ENCODE results near the gene SH2D3C.
"Not testable (repeated sequence)": the region's sequence is repeated elsewhere in the genome, so short reads cannot be mapped to it uniquely, and the experiment has no call there.

The SH2D3C gene

DNA sequence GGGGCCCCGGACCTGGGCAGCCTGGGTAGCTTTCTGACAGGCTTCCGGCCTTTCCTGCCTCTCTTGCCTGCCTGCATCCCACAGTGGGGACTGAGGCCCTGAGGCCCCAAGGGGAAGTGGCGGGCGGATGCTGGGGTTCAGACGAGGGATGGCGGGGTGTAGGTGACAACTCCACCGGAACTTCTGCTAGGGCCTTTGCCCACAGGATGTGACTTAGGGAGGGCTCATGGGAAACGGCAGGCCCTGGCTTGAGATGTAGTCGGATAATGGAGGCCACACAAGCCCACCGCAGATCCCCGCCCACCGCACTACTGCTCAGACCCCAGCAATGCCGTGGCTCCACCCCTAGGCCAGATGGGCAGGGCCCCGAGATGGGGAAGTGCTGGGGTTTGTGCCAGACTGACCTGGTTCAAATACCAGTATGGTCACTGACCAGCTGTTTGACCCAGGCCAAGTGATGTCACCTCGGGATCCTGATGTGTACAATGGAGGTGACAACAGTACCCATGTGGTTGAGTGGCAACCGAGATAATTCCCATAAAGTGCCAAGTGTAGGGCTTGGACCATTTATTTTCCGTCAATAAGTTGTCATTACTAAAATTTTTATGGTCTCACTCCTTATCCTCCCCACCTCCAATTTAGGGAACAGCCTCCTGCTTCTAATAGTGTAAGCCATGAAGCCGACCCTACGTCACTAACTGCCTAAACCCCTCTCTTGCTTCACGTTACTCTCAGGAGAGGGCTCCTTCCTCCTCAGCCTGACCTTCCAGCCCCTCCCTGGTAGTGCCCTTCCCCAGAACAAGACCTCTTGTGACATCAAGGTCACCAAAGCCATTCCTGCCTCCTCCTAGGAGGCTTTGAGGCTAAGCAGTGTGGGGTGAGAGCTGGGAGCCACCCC is 4.9 kb upstream of the SH2D3C start:
- no peak for DNase-seq (ENCODE audit: low read depth)

DNA sequence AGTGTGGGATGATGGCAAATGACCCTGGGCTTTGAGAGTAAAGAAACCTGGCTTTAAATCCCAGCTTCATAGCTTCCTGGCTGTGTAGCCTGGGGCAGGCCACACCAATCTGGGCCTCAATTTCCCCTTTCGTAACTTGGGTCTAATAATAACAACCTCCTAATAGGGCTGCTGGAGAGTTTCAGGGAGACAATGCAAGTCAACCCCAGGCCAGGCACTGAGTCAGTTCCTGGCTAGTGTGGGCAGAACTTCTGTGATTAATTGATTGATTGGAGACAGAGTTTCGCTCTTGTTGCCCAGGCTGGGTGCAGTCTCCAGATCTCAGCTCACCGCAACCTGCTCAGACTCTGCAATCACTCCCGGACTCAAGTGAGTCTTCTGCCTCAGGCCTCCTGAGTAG is 3.3 kb upstream of the SH2D3C start:
- DNase-seq (ENCODE audit: low read depth), result no peak

DNA sequence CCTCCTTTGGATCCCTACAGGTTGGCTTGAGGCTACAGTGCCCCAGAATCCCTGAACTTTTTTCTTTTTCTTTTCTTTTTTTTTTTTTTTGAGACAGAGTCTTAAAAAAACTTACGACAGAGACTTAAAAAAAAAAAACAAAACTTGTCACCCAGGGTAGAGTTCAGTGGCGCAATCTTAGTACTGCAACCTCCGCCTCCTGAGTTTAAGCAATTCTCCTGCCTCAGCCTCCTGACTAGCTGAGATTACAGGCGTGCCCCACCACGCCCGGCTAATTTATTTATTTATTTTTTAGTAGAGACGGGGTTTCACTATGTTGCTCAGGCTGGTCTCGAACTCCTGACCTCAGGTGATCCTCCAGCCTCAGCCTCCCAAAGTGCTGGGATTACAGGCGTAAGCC is 2.4 kb upstream of the SH2D3C start:
- DNase-seq (ENCODE audit: low read depth), result not testable (repeated sequence)

DNA sequence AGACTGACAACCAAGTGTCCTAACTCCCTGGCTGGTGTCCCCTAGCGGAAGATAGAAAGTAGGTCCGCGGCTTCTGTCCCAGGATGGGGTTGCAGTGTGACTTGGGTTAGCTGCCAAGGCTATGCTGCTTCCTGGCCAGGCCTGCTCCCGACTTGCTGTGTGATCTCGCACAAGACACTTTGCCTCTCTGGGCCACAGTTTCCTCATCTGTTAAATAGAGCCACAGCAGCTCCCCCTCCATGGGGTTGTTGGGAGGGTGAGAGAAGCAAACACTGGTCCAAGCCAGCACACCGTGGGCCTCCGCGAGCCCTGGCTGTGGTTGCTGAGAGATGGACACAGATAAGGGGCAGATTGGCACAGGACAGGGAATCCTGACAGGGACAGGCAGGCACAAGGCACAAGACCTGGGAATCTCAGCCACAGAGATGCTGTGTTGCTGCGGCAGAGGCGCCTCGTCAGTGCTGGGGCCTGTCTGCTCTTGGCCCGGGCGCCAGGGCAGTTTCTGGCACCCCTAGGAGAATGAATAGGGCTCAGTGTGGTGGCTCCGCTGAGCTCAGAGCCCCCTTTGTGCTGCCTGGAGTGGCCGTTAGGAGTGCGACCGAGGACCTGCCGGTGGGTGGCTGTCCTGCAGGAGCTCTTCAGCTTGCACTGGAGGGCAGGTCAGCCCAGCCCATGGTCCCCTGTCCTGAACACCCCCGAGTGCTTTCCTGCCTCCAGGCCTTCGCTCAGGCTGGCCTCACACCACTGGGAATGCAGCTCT is 1.8 kb upstream of the SH2D3C start:
- no peak for DNase-seq (ENCODE audit: low read depth)

DNA sequence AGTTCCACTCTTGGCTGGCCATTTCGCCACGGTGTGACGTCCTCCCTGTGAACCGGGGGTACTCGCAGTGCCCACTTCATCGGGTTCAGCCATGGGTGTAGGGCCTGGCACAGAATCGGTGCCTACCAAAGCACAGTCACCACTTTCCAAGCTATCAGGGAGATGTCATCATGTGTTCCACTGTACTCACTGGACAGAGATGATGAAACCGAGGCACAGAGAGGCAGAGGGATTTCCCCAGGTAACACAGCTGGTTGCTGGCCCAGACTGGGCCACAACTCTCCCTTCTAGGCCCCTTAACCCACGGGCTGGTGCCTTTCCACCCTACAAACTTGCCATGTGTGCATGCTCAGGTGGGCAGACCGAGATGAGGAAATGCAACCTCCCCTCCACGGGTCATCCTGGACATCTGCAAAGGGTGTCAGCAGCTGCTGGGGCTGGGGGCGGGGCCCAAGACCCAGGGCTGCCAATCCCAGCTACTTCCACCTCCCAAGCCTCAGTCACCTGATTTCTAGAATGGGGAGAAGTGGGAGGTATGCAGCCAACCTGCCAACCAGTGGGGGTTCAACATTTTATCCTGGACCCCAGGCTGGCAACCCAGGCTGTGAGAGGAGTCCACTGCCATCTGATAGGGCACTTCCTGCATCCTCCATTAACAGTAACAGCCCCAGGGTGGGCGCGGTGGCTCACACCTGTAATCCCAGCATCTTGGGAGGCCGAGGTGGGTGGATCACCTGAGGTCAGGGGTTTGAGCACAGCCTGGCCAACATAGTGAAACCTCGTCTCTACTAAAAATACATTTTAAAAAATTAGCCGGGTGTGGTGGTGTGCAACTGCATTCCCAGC is 893 bp upstream of the SH2D3C start:
- no peak for DNase-seq (ENCODE audit: low read depth)

DNA sequence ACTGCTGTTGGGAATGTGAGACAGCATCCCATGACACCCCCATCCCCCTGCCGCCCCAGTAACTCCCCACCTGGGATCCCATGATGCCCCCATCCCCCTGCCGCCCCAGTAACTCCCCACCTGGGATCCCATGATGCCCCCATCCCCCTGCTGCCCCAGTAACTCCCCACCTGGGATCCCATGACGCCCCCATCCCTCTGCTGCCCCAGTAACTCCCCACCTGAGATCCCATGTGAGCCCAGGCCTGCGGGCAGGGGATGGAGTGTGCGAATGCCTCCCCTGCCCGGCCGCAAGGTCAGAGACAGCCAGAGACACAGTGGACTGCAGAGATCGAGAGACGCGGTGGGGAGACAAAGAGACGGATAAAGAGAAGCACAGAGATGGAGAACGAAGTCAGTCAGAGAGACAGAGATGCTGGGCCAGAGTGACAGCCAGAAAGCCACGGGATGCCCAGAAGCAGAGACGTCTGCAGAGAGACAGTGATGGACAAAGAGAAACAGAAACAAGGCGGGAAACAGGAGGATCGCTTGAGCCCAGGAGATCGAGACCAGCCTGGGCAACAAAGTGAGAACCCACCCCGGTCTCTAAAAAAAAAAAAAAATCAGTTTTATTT is 992 bp downstream of the SH2D3C start:
- no peak for DNase-seq (ENCODE audit: low read depth)

DNA sequence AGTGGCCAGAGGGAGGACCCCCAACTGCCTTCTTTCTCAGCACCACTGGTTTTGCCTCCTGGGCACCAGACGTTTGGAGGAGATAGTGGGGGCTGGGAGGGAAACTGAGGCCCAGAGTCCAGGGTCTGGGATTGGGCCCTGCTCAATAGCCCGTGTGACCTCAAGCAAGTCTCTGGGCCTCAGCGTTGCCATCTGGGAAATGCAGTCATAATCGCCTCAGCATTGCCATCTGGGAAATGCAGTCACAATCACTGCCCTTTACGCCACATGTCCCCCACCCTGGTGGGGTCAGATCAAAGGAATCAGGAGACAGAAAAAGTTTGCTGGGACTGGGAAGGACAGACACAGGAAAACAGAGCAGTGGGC is 1.6 kb downstream of the SH2D3C start:
- DNase-seq (ENCODE audit: low read depth), result no peak

DNA sequence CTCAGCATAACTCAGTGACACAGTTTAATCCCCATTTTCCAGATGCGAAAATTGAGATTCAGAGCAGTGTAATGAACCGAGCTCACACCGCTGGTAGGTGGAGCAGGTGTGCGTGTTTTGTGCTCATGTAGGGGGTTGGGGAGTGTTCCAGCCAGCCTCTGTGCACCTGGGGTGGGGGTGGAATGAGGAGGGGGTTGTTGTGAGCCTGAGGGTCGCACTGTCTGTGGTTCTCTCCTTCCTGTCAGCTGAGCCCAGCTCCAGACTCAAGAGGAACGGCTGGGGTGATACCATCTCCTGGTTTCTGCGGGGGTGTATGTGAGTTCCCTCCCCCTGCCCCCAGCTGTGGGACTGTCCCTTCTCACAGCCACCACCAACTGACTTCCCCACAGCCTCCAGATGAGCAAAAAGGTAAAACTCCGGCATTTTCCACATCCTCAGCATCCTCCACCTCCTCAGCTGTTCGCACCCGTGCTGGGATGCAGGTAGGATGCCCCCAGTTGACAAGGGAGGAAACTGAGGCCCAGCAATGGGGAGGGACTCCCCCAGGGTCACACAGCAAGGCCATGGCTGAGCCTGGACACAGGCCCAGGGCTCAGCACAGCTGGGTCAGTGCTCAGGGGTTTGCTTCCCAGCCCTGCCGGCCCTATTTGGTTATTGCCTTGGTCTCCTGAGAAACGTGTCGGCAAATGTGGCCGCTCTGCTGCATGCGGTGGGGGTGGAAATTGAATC is 2.1 kb downstream of the SH2D3C start:
- no peak for DNase-seq (ENCODE audit: low read depth)

DNA sequence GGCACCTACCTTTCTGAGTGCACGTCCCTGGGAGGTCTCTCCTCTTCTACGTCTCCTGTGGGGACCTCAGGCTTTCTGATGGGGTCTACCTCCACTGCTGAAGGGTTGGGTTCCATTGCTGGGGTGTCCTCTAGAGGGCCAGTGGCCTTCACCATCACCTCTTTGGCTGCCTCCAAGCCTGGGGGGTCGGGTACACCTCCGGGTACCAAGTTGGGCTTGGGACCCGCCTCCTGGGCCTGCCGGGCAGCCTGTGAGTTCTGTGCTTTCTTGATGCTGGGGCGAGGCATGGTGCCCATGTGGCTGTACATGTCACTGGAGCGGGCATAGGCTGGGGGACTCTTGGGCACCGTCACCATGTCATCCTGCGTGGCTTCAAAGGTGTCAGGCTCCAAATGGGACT is 4.5 kb downstream of the SH2D3C start:
- DNase-seq (ENCODE audit: low read depth), result no peak

DNA sequence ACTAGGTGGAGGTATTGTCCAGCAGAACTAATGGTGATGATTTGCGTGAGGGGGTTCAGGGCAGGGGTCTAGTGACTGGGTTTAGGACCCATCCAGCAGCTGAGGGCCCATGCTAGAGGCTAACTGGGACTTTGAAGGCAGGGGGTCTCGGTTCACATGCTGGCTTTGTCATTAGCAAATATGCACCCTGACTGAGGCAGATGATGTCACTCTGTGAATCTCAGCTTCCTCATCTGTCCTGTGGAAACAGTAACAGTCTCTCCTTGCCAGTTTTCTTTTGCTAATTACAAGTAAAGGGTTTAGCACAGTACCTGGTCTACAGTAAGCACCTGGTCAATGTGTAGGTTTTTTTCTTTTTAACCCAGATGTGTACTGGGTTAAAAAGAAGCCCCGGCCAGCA is 5.2 kb downstream of the SH2D3C start:
- no peak for DNase-seq (ENCODE audit: low read depth)

DNA sequence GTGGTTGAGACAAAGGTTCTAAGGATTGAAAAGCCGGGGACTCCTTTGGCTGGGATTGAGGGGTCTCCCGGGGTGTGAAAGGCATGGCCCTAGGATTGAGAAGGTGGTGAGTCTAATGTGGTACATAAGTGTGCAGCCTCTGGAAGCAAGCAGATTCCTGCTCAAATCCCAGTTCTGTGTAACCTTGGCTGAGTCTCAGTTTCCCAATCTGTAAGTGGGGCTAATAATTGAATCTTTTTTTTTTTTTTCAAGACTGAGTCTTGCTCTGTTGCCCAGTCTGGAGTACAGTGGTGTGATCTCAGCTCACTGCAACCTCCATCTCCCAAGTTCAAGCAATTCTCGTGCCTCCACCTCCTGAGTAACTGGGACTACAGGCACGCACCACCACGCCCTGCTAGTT is 5.9 kb downstream of the SH2D3C start:
- no peak for DNase-seq (ENCODE audit: low read depth)

DNA sequence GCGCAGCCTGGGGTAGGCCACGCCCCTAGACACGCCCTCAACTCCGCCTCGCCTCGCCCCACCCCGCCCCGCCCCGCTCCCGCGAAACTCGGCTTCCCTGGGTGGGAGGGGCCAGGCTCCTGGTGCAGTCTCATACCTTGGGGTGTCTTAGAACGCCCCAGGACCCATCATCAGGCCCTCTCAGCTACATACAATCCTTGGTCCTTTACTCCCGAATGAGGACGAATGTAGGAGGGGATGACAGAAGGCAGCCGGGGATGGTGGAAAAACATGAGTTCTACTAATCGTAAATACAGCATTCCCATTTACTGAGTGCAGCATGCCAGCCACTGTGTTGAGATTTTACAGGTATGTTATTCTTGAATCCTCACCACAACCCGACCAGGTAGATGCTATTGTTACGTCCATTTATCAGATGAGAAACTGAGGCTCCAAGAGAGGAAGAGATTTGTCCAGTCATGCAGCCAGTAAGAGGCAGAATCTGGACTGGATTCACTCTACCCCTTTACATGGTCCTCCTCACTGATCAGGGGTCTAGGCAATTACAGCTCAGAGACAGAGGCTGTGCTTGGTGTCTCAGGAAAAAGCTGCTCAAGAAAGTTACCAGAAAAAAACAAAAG is 6.8 kb downstream of the SH2D3C start:
- no peak for DNase-seq (ENCODE audit: low read depth)

DNA sequence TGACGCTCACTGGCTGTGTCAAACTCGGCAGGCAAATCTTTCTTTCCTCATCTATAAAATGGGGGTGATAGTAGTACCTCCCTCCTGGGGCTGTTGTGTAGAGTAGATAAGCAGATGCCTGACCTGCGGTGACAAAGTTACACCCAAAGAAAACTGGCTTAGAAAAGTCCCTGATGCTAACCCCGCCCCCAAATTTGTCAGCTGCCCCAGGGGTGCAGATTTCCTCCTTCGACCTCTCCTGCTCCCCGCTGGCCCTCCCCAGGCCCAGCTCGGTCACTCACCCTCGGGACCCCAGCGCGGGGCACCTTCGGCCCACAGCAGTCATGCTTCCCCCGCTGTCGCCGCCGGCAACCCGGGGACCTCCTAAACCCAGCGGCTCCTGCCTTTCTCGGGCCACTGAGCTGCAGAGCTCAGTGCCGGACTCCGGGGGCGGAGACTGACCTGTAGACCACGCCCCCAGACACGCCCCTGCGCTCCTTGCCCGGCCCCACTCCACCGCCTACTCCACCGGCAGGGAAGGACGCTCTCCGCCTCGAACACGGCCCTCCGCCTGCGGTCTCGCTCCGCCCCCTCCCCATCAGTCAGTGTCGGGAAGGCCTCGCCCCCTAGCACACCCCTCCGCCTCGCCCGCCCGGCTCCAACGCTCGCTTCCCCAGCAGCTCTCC is 7.4 kb downstream of the SH2D3C start:
- DNase-seq (ENCODE audit: low read depth), result peak; percentile 79

DNA sequence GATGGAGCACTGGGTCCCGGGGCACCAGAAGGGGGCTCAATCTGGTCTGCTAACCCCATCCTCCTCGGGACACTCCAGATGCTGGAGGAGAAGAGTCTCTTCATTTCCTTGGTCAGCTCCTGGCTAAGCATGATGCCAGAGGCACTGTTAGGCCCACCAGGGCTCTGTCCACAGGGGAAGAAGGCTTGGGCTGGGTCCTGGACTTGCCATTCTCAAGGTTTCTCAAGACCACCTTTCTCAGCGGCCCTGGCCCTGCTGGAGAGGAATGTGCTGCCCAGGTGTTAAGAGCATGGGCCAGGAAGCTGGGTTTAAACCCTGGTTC is 7.9 kb downstream of the SH2D3C start:
- DNase-seq (ENCODE audit: low read depth), result no peak

DNA sequence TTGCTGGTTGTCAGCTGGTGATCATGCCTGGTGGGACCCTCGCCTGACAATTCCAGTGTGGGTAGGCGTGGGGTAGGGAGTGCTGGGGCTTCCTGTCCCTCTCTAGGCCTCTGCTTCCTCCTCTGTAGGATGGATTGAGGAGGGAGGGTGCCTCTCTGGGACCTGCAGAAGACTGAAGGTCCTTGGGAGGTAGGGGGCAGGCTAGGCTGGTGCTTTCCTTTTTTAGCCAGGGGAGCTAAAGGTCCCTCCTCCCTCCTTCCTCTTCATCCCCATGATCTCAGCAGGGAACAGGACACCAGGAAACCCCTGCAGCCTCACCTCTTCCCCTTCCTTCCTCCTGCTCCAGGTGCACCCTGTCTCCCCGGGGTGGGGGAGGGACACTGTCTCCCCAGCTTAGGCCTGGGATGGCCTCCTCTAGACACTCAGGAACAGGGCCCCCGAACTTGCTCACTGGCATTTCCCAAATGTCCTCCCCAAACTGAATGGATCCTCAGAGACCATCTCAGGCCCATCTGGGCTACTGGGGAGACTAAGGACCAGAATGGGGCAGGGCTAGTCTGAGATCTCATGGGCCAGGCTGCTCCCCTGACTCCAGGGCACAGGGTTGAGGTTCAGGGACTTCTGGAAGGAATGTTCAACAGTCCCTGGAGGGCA is 8.4 kb downstream of the SH2D3C start:
- no peak for DNase-seq (ENCODE audit: low read depth)

DNA sequence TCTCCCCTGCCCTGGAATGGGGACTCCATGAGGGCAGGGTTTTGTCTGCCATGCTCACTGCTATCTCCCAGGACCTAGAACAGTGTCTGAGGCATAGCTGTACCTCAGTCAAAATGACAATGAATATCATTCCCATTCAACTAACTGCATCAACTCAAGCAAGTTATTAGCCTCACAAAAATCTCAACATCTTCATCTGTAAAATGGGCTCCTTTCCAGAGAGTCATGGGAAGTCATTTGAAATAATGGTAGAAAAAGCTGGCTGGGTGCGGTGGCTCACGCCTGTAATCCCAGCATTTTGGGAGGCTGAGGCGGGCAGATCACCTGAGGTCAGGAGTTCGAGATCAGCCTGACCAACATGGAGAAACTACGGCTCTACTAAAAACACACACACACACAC is 9.4 kb downstream of the SH2D3C start:
- DNase-seq (ENCODE audit: low read depth), result no peak

DNA sequence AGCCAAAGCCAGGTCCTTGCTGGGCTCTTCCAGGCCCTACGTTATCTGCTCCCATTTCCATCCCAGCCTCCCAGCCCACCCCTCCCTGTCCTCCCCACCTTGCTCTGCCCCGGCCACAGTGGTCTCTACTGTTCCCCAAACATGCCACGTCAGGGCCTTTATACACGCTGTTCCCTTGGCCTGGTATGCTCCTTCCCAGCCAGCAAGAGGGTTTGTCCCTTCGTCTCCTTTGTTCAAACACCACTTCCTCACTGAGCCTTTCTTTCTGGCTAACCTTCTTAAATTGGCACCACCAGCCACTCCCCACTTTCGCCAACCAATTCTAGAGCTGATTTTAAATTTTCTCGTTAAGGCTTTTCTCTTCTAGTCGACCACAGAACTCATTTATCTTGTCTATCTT is 9.8 kb downstream of the SH2D3C start:
- no peak for DNase-seq (ENCODE audit: low read depth)

DNA sequence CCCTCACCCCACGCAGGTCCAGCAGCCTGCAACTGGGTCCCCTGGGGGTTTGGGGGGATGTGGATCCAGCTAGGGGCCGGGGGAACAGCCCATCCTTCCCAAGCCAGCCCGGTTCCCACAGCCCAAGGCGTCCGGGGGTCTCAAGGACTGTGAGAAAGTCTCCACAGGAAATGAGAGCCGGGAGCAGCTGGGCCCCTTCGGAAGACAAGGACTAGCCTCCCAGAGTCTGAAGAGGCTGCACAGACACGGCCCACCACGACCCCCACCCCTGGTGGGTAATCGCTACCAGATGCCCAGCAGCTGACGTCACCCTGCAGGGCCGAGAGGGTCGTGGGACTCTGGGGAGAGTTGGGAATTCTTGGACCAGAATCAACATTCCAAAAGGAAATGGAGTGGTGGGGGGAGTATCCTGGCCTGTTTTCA is 10.5 kb downstream of the SH2D3C start:
- DNase-seq (ENCODE audit: low read depth), result no peak

DNA sequence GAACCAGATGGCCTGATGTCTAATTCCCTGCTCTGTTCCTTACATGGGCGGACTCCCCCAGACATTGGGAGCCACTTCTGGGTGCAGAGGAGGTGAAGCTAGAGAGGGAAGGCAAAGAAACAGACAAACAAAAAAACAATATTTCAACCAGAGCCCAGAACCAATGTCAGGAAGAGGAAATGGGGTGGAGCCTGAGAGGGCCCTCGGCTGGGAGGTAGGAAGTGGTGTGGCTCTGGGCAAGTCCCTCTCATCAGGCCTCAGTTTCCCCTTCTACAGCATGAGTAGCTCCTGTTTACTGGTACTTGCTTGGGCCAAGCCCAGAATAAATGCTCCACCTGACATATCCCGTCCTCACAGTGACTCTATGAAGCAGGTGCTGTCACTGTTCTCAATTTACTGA is 11.1 kb downstream of the SH2D3C start:
- DNase-seq (ENCODE audit: low read depth), result no peak

DNA sequence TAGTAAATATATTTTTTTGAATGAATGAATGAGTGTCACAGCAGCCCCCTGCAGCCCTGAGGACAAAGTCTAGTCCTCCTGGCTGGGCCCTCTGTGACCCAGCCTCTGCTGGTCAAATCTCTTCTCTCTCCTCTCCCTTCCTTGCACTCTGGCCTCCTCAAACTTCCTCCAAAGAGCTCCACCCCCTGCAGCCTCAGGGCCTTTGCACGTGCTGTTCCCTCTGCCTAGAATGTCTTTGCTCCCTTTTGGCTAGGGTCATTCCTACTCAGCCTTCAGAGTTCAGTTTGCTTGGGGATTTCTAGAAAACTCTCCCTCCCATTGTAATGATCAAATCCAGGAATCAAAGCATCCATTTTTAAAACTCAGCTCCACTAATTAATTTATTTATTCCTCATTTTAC is 13.0 kb downstream of the SH2D3C start:
- no peak for DNase-seq (ENCODE audit: low read depth)

All from HS-5 (cell line).